ENCODE measurements around the gene DGKG.

DGKG gene

GRCh38 chr3:186117521-186118134 lies 244.4 kb downstream of the DGKG start:
- Histone ChIP-seq H3K9me3 (ENCODE audit: control insufficient read depth in 1 of 2, low read length in 2 of 2) (no peaks in the 10 kb centered on the region), H3K4me3 (ENCODE audit: low read depth in 1 of 2, low read length in 2 of 2) (no peak overlapping the region), H3K36me3 (ENCODE audit: control insufficient read depth in 1 of 2, insufficient read depth in 2 of 2, low read length in 2 of 2) (no peaks in the 10 kb centered on the region), H3K27me3 (ENCODE audit: control insufficient read depth in 1 of 2, insufficient read depth in 2 of 2, low read length in 2 of 2) (peaks cover 5 to 8% of the 10 kb centered on the region in 2 donors), H3K4me1 (ENCODE audit: control insufficient read depth in 1 of 2, insufficient read depth in 2 of 2, low read length in 2 of 2) (no peaks in the 10 kb centered on the region), H3K27ac (ENCODE audit: low read depth, low read length) (no peak overlapping the region), H3K9ac (ENCODE audit: low read depth in 1 of 2, low read length in 2 of 2) (no peak overlapping the region)

- no peaks in the 10 kb centered on the region for H3K9me3 ChIP-seq (ENCODE audit: control insufficient read depth in 1 of 2, low read length in 2 of 2)
- H3K36me3 ChIP-seq (ENCODE audit: control insufficient read depth in 1 of 2, insufficient read depth in 2 of 2, low read length in 2 of 2) = no peaks in the 10 kb centered on the region
- H3K27me3 ChIP-seq (ENCODE audit: control insufficient read depth in 1 of 2, insufficient read depth in 2 of 2, low read length in 2 of 2) = peaks cover 15 to 27% of the 10 kb centered on the region in 2 donors
- no peak overlapping the region for H3K27ac ChIP-seq (ENCODE audit: low read depth, low read length)
- no peak overlapping the region for H3K4me3 ChIP-seq (ENCODE audit: low read depth in 1 of 2, low read length in 2 of 2)
- no peak overlapping the region for H3K9ac ChIP-seq (ENCODE audit: low read depth in 1 of 2, low read length in 2 of 2)
- peaks cover 10% of the 10 kb centered on the region in 2 donors for H3K4me1 ChIP-seq (ENCODE audit: control insufficient read depth in 1 of 2, insufficient read depth in 2 of 2, low read length in 2 of 2)
Measured at GRCh38 chr3:186115239-186115996, 246.6 kb downstream of the DGKG start.

- Histone ChIP-seq H3K27me3 (ENCODE audit: control insufficient read depth in 1 of 2, insufficient read depth in 2 of 2, low read length in 2 of 2) (peaks cover 16 to 40% of the 10 kb centered on the region in 2 donors), H3K27ac (ENCODE audit: low read depth, low read length) (no peak overlapping the region), H3K9me3 (ENCODE audit: control insufficient read depth in 1 of 2, low read length in 2 of 2) (no peaks in the 10 kb centered on the region), H3K9ac (ENCODE audit: low read depth in 1 of 2, low read length in 2 of 2) (no peak overlapping the region), H3K4me3 (ENCODE audit: low read depth in 1 of 2, low read length in 2 of 2) (no peak overlapping the region), H3K4me1 (ENCODE audit: control insufficient read depth in 1 of 2, insufficient read depth in 2 of 2, low read length in 2 of 2) (peaks cover 22 to 27% of the 10 kb centered on the region in 2 donors), H3K36me3 (ENCODE audit: control insufficient read depth in 1 of 2, insufficient read depth in 2 of 2, low read length in 2 of 2) (no peaks in the 10 kb centered on the region)
Measured at GRCh38 chr3:186110975-186111974, 250.8 kb downstream of the DGKG start.

- peak overlapping the region; percentile 27 for H3K27ac ChIP-seq (ENCODE audit: low read depth, low read length)
- H3K27me3 ChIP-seq (ENCODE audit: control insufficient read depth in 1 of 2, insufficient read depth in 2 of 2, low read length in 2 of 2) = peaks cover 21 to 39% of the 10 kb centered on the region in 2 donors
- peak overlapping the region; percentile 86 to 90 for H3K4me3 ChIP-seq (ENCODE audit: low read depth in 1 of 2, low read length in 2 of 2)
- H3K9ac ChIP-seq (ENCODE audit: low read depth in 1 of 2, low read length in 2 of 2) = peak overlapping the region; percentile 4 to 50
- no peaks in the 10 kb centered on the region for H3K9me3 ChIP-seq (ENCODE audit: control insufficient read depth in 1 of 2, low read length in 2 of 2)
- H3K36me3 ChIP-seq (ENCODE audit: control insufficient read depth in 1 of 2, insufficient read depth in 2 of 2, low read length in 2 of 2) = no peaks in the 10 kb centered on the region
- peaks cover 22 to 27% of the 10 kb centered on the region in 2 donors for H3K4me1 ChIP-seq (ENCODE audit: control insufficient read depth in 1 of 2, insufficient read depth in 2 of 2, low read length in 2 of 2)
Measured at GRCh38 chr3:186109897-186110803, 251.9 kb downstream of the DGKG start.

GRCh38 chr3:186108941-186109865 lies 252.8 kb downstream of the DGKG start, which contains the start of gene ETV5:
Gene ETV5, minus strand, starts transcription at chr3:186109089. Its CDS starts 3,221 bp downstream, at chr3:186105868.
- Histone ChIP-seq H3K4me1 (ENCODE audit: control insufficient read depth in 1 of 2, insufficient read depth in 2 of 2, low read length in 2 of 2) (peaks cover 24 to 27% of the 10 kb centered on the region in 2 donors), H3K36me3 (ENCODE audit: control insufficient read depth in 1 of 2, insufficient read depth in 2 of 2, low read length in 2 of 2) (no peaks in the 10 kb centered on the region), H3K27ac (ENCODE audit: low read depth, low read length) (peak within 1 kb of the TSS; percentile 43), H3K4me3 (ENCODE audit: low read depth in 1 of 2, low read length in 2 of 2) (peak within 1 kb of the TSS; percentile 86 to 90), H3K9ac (ENCODE audit: low read depth in 1 of 2, low read length in 2 of 2) (peak within 1 kb of the TSS; percentile 50 to 57), H3K9me3 (ENCODE audit: control insufficient read depth in 1 of 2, low read length in 2 of 2) (no peaks in the 10 kb centered on the region), H3K27me3 (ENCODE audit: control insufficient read depth in 1 of 2, insufficient read depth in 2 of 2, low read length in 2 of 2) (peaks cover 21 to 36% of the 10 kb centered on the region in 2 donors)

GRCh38 chr3:186108106-186108940 lies 253.7 kb downstream of the DGKG start:
- Histone ChIP-seq H3K4me3 (ENCODE audit: low read depth in 1 of 2, low read length in 2 of 2) (peak overlapping the region; percentile 77), H3K9me3 (ENCODE audit: control insufficient read depth in 1 of 2, low read length in 2 of 2) (no peaks in the 10 kb centered on the region), H3K36me3 (ENCODE audit: control insufficient read depth in 1 of 2, insufficient read depth in 2 of 2, low read length in 2 of 2) (no peaks in the 10 kb centered on the region), H3K9ac (ENCODE audit: low read depth in 1 of 2, low read length in 2 of 2) (peak overlapping the region; percentile 41 to 57), H3K4me1 (ENCODE audit: control insufficient read depth in 1 of 2, insufficient read depth in 2 of 2, low read length in 2 of 2) (peaks cover 31 to 32% of the 10 kb centered on the region in 2 donors), H3K27ac (ENCODE audit: low read depth, low read length) (peak overlapping the region; percentile 43), H3K27me3 (ENCODE audit: control insufficient read depth in 1 of 2, insufficient read depth in 2 of 2, low read length in 2 of 2) (peaks cover 21 to 36% of the 10 kb centered on the region in 2 donors)

- peak overlapping the region; percentile 41 to 57 for H3K9ac ChIP-seq (ENCODE audit: low read depth in 1 of 2, low read length in 2 of 2)
- H3K4me3 ChIP-seq (ENCODE audit: low read depth in 1 of 2, low read length in 2 of 2) = peak overlapping the region; percentile 77
- H3K4me1 ChIP-seq (ENCODE audit: control insufficient read depth in 1 of 2, insufficient read depth in 2 of 2, low read length in 2 of 2) = peaks cover 35 to 39% of the 10 kb centered on the region in 2 donors
- H3K36me3 ChIP-seq (ENCODE audit: control insufficient read depth in 1 of 2, insufficient read depth in 2 of 2, low read length in 2 of 2) = no peaks in the 10 kb centered on the region
- H3K27me3 ChIP-seq (ENCODE audit: control insufficient read depth in 1 of 2, insufficient read depth in 2 of 2, low read length in 2 of 2) = peaks cover 20 to 33% of the 10 kb centered on the region in 2 donors
- H3K9me3 ChIP-seq (ENCODE audit: control insufficient read depth in 1 of 2, low read length in 2 of 2) = no peaks in the 10 kb centered on the region
- no peak overlapping the region for H3K27ac ChIP-seq (ENCODE audit: low read depth, low read length)
Measured at GRCh38 chr3:186107215-186108105, 254.6 kb downstream of the DGKG start.
